ENCODE results near the gene FOXN1.

GRCh38 chr17:28467456-28468025, 38.6 kb upstream of the FOXN1 start:
- TF ChIP-seq EZH2 (IDR thresholded peaks at IDR 0.05) (no peak), POLR2AphosphoS5 (IDR thresholded peaks at IDR 0.05; ENCODE audit: borderline replicate concordance, low read depth, low read length) (no peak), FOXP2 (optimal IDR thresholded peaks at IDR 0.05; ENCODE audit: control extremely low read depth, extremely low read length, insufficient read depth) (no peak)

All from SK-N-MC (cell line).